GM19455 (cell line): ENCODE measurements around the gene TSHR.

Experiments used
- ATAC-seq: cut with Tn5 transposase; IDR thresholded peaks from one replicate; pipeline ENCODE4 v1.9.1; 2021; ENCODE audit not compliant: unreplicated experiment

TSHR gene

DNA sequence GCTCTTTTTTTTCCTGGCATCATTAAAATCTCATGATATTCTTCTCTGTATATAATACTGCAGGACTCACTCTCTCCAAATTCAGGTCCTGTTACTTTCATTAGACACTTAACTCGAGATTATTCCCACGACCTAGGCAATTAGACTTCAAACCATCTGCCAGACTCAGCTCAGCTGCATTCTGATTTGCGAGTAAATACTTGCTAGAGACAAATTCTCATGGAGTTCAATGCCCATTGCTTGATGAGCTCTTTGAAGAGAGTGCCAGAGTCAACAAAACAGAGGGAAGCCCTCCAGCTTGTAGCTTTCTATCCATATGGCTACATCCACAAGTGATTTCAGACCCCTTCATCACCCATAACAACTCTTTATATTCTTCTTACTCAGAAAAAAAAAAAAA, 177.0 kb downstream of the TSHR start:
- no peak for ATAC-seq

DNA sequence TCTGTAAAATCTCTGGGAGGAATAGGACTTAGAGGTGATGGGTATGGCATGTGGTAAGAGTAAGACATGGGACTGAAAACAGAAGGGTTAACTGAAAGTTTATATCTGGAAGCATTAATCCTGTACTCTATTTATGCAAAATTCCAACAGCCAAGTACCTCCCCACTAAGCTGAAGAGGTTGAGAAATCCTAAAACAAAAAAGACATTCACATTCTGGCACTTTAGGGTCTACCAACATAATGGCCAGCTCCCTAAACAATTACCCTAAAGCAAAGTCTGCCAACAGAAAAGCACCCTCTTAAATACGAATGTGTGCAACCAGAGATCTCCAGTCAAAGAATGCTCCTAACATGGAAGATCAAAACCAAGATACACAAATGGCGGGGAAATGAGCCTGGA, 178.0 kb downstream of the TSHR start:
- no peak for ATAC-seq

DNA sequence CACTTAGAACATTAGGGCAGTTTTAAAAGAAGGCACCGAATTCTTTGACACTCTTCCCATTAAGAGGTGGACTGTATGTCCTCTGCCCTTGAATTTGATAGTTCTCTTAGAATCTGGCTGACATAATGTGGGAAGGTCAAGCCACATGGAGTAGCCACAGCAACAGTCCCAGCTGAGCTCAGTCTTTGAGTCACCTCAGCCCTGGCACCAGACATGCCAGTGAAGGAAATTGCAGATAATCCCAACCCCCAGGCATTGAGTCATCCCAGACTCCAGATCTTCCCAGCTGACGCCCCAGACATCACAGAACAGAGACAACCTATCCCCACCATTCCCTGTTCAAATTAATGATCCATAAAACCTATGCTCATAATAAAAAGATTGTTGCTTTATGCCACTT, 181.9 kb downstream of the TSHR start:
- ATAC-seq, result no peak

DNA sequence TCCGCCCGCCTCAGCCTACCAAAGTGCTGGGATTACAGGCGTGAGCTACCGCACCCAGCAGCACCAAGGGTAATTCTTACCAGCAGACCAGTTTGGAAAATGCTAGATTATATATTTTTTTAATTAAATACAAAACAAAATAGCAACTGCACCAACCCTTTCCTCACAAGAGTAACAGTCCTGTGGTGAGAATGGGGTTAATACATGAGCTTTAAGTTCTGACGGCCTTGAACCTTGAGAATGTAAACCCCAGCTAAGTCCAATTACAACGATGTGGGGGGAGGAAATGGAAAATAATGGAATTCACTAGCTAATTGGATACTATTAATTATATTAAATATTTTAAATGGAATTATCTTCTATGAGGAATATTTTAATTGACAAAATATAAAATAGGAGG, 183.0 kb downstream of the TSHR start:
- no peak for ATAC-seq

DNA sequence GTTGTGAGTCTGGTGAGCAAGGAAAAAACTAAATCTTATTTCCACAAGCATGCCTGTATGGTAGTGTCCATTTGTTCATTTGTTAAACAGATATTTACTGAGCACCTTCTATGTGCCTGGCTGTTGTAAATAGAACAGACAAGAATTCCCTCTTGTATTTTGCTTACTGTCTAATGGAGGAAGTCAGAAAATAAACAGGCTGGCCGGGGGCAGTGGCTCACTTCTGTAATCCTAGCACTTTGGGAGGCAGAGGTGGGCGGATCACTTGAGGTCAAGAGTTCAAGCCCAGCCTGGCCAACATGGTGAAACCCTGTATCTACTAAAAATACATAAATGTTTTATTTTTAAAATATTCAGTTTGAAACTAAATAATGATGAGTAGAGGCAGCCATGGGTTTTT, 186.0 kb downstream of the TSHR start:
- no peak for ATAC-seq

DNA sequence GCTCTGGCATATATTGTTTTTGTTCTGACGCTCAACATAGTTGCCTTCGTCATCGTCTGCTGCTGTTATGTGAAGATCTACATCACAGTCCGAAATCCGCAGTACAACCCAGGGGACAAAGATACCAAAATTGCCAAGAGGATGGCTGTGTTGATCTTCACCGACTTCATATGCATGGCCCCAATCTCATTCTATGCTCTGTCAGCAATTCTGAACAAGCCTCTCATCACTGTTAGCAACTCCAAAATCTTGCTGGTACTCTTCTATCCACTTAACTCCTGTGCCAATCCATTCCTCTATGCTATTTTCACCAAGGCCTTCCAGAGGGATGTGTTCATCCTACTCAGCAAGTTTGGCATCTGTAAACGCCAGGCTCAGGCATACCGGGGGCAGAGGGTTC, 188.4 kb downstream of the TSHR start:
- ATAC-seq, result no peak

DNA sequence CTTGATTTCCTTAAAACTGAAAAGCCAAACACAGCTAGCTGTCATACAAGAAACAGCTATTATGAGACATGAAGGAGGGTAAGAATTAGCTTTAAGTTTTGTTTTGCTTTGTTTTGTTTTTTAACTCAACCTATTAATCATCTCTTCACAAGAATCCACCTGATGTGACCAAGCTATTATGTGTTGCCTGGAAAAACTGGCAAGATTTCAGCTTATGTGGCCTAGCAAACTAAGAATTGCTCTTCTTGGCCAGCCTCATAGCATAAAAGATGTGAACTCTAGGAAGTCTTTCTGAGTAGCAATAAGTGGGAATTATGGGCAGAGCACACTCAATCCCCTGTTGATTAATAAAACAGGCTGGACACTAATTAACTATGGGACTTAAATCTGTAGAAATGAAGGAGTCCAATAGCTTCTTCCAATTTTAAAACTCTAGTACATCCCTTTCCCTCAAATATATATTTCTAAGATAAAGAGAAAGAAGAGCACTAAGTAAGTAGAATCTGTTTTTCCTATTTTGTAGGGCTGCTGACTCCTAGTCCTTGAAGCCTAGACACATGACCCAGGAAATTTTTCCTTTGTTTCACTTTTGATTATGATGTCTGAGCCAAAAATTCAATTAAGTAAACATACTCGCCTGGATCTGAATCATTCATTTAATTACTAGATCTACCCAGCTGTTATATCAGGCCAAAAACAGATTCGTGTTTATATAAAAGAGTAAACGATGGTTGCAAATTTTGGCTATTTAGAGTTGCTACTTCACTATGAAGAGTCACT, 189.6 kb downstream of the TSHR start:
- ATAC-seq, result no peak

DNA sequence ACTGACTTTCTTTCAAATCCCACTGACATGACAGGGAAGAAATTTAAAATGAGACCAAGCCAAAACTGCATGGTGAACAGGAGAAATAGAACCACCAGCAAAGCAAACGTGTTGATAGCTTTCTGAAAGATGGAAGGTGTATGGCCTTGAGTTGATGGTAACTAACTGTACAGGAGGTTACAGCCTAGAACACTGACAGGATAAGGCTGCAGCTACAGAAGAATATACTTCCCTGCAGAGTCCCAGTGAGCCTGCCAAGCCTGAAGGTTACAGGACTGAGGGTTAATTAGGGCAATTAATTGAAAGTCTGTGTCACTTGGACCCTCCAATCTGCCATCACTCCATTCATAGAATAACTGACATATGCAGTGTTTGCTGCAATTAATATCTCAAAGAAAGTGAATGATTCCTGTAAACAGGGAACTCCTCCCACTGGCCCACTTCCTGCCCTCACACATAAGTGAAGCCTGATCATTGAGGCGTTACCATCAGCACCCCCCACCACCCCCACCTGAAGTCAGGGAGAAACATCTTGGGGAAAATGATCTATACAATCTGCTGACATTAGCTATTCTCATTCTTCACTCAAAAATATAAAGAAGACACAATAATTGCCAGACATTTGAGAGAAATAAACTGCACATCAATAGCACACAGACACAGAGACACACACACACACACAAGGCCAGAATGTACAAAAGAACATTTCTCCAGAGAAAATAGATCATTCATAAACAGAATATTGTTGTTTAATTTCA, 191.9 kb downstream of the TSHR start:
- ATAC-seq, result no peak

DNA sequence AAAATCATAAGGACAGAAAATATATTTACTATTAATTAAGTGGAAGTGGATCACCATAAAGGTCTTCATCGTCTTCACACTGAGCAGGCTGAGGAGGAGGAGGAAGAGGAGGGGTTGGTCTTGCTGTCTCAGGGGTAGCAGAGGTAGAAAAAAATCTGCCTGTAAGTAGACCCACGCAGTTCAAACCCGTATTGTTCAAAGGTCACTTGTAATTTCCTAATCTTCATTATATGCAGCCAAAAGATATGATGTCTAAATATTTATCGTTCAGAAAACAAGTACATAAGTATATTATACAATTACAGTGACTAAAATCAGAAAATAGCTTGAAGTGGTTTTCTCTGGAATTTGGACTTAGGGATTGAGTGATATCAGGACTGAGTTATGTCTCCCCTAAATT, 193.2 kb downstream of the TSHR start:
- ATAC-seq, result no peak

DNA sequence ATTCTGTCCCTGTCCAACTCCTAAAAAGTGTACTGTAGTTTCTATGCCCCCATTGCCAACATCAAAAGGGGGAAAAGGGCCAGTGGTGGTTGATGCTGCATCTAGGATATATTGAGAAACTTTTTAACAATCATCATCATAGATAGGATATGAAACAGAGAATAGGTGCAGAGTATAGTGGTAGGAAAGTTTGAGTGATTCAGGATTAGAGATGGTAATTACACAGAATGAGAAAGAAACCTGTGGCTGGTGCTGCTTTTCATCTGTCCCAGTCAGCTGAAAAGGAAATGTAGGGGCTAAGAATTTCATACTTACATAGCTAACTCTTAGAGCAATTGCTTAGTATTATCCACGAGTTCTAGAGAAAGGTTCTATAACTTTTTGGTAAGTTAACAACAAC, 197.8 kb downstream of the TSHR start:
- ATAC-seq, result peak; percentile 59

DNA sequence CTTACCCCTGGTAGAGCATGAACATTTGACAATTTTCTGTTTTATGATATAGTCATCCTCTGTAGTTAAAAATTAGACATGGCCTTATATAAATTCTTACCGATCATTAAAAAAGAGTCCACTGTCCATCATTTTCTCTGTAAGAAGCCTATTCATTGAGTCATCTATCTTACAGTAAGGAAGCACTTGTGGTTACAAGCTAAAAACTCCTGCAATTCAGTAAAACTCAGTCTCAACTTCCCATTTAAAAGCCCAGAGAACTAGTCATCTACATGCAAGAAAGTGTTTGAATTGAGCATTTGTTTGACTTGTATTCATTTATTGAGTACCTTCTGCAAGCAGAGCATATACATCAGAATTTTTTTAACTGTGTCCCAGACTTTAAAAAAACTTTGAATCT, 202.0 kb downstream of the TSHR start:
- ATAC-seq, result no peak

DNA sequence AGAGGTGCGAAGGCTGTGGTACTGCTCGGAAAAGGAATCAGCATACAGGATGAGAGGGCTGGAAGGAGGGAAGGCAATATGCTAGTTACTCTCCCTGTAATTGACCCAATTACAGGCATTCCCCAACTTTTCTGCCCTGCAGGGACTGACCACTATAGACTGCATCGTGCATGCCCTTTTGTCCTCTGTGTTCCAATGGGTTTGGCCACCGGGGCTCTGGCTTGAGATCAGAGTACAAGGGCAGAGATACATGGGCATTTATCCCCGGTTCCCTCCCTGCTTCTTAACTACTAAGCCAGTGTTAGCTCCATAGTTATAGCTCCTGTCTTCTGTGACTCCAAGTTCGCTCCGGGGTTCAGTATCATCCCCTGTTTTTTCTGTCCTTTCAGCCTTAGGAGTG, 205.7 kb downstream of the TSHR start:
- ATAC-seq, result no peak

DNA sequence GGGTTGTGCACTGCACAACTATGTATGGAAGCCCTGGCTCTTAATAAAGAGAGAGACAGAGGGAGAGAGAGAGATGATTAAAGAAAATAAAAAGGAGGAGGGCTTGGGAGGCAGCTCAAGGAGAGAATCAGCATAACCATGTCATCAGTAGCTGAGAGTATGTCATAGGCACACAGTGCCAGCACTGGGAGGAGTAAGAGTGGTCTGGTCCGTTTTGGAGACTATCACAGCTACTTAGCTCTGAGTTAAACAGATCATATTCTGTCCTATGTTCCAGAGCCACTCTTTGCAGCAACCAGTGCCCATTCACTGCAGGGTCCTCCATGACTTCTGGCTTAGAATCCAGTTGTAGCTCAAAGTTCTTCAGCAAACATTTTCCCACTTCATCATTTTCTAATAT, 206.3 kb downstream of the TSHR start:
- no peak for ATAC-seq

DNA sequence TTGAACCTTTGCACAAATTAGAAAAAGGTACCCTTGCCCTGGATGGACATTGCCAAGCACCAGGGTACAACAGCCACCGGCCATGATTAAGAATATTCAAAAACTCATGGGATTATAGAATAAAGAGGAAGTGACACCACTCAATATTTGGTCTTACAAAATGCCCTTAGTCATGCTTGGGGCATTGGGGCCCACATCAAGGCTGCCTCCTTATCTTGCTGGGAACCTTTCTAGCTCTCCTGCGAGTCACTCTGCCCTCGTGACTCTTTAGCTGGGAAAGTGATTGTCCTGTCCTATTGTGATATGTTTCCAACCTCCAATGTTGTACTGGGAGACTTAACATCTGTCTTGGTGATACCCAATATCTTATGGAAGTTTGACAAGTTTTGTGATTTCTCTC, 207.5 kb downstream of the TSHR start:
- ATAC-seq, result no peak

DNA sequence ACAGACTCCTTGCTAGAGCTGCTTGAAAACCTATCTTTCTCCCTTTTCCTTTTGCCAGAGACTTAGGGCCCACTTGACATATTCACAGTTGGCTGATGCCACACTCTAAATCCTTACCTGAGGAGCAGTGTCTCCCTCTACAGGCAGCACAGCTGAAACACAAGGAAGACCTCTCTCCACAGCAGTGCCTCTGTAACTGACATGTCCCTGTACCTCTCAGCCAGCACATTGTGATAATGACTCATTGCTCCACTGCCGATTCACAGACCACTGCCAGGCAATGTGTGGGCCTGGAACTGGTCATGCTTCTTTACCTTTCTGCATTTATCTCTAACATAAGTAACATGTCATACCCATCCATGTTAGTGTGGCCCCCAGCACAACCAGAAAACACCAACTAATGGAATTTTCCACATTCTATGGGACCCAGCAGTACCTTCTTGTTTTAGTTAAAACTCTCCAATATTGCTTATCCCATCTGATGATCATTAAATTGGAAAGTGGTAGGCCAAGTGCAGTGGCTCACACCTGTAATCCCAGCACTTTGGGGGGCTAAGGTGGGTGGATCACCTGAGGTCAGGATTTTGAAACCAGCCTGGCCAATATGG, 208.8 kb downstream of the TSHR start:
- ATAC-seq, result peak; percentile 97

DNA sequence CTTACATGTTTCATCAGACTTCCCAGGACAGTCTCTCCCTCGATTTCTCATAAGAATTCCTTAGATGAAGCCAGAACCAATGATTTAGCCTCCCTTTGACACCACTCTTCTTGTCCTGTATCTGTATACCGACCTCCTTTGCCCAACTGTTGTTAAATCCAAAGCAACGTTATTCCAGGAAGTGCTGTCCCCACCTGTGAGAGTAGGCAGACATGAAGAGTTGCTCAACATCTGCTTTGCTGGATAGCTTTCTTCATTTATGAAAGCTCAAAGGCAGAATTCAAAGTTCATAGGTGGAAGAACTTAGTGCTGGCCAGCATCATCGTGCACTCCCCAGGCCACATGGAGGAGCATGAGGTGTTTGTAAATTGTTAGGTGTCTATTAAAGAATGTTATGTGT, 209.8 kb downstream of the TSHR start:
- ATAC-seq, result no peak

DNA sequence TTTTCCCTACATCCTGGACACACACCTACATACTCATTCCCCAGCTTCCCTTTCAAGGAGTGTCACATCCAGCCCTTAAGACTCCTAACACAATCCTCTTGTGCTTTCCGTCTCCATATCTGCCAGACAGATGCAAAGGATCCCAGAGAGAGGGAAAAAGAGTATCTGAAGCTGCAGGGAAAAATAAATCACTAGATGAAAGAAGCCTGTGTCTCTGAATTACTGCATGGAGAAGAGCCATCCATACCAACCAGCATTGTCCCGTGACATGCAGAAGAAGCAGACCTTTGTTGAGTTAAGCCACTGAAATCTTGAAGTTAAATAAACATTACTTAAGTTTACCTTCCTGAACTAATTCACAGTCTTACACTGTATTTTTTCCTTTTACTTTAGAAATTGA, 210.7 kb downstream of the TSHR start:
- ATAC-seq, result no peak

DNA sequence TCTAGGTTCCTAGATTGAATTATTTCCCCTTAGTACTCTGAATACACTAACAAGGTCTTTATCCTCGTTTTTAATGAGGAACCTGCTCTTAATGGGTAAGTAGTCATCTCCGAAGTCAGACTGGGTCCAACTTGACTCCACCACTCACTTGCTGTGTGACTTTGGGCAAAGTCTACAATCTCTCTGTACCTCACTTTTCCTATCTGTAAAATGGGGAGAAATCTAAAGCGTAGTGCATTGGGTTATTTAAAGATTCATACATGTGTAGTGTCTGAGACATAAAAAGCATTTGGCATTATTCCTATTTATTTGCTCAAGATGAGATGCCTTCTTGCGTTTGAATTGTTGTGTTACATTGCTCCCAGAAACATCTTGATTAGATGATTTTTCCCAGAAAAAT, 213.8 kb downstream of the TSHR start:
- ATAC-seq, result no peak

DNA sequence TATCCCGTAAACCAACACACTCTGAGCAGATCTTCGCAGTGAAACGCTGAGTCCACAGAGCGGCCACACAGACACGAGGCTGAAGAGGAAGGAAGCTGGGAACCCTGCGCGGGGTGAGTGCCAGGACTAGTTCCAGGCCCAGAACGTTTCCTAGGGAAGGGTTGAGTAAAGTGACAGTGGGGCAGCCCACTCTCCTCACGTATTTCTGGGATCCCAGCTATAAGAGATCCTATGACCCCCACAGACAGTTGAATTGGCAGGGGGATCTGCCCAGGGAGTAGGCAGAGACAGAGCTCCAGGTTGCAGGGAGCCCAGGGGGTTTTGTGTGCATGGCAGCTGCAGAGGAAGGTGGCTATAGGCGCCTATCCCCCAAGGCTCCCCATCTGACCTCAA, 214.3 kb downstream of the TSHR start:
- peak; percentile 33 for ATAC-seq

DNA sequence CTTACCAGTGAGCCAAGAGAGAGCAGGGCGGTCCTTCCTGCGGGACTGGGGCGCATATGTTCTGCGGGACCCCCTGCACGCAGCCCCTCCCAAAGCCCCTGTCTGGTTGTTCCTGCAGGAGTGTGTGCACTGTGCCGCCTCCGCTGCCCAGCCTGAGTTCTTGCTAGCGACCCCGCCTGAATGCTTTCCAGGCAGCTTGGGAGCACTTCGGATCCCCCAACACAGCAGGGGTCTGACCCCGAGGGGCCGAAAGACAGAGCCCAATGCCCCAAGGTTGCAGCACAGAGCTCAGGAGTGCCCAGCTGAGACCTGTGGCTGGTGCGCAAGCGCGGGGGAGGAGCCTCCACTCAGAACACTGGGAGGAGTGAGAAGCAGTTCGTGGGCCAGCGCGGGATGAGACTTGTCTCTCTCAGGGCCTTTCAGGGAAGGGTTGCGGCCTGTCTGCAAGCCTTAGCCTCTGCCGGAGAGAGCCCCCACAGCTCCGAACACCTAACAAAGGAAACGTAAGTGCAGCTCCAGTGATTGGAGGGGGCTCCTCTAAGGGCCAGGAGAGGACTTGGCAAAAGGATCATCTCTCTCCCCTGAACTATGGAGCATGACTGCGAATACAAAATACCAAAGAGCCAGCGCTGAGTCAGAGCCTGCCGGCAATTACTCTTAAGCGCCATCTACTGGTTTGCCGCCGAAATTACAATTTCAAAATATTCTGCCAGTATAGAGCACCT, 214.8 kb downstream of the TSHR start:
- peak; percentile 95 for ATAC-seq

DNA sequence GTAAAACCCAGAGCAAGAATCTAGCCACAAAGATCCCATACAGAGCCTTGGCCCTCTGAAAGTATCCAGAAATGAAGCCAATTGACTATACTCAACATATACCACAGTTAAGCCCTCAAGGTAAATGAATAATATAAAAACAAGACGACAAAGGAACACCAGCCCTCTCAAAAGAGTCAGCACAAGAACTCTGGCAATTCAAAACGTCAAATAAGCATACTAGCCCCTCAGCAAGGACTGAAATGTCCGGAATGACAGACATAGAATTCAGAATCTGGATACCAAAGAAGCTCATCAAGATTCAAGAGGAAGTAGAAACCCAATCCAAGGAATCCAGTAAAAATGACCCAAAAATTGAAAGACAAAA, 215.4 kb downstream of the TSHR start:
- ATAC-seq, result peak; percentile 1

DNA sequence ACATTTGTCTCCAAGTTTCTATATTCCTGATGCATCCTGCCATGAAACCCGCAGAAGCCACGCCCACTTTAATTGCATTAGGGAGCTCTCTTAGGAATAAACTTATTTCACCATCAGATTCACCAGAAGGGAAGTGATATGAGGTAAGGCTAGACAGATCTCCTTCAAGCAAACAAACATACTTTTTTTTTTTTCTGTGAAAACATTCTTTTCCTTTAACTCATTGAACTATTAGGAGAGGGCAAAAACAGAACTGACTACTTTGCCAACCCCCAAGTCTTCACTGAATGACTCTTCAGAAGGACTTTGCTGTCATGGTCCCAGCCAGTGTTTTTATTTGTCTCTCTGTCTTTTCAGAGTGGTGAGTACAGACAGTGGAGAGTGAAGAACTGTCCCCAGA, 216.9 kb downstream of the TSHR start:
- ATAC-seq, result peak; percentile 27
